Psoas muscle (tissue), 8 donors: ENCODE data around the gene TAC3. TPM values are rescaled to one million over a fixed set of nuclear protein-coding genes. Genes with fewer than 3 reads are reported as not detected.
"Not testable (repeated sequence)": the region's sequence is repeated elsewhere in the genome, so short reads cannot be mapped to it uniquely, and the experiment has no call there.

Source experiments
- ATAC-seq, 4 donors: fragments of 200-7000 bp; cut with Tn5 transposase; one replicate each; pipeline ENCODE4 v1.9.1; 2020; ENCODE audit warnings: moderate library complexity in 3 of 4, mild to moderate bottlenecking in 2 of 4
- DNase-seq, 2 donors: peaks; one replicate each; pipeline ENCODE4 v3.0.0-alpha.2; 2020
- H3K27ac ChIP-seq: fragments of 200-600 bp; one replicate; pipeline ENCODE4 v1.8.0; 2022
- H3K27me3 ChIP-seq, 3 donors: fragments of 200-600 bp in 1 of 3; one replicate each; pipeline versions ENCODE4 v1.6.1 to v1.8.0; 2013 to 2022; ENCODE audit warnings: low read length in 2 of 3, mild to moderate bottlenecking in 2 of 3, moderate library complexity in 1 of 3; ENCODE audit not compliant: insufficient read depth in 3 of 3
- H3K36me3 ChIP-seq, 2 donors: fragments of 200-600 bp in 1 of 2; one replicate each; pipeline versions ENCODE4 v1.6.1 to v1.8.0; 2013 to 2022; ENCODE audit warnings: low read depth in 1 of 2, mild to moderate bottlenecking in 1 of 2, moderate library complexity in 1 of 2; ENCODE audit not compliant: insufficient read depth in 1 of 2
- H3K4me1 ChIP-seq: fragments of 200-600 bp; one replicate; pipeline ENCODE4 v1.8.0; 2022
- H3K4me3 ChIP-seq: fragments of 200-600 bp; one replicate; pipeline ENCODE4 v1.8.0; 2022; ENCODE audit warnings: mild to moderate bottlenecking
- H3K9me3 ChIP-seq: fragments of 200-600 bp; one replicate; pipeline ENCODE4 v1.8.0; 2022
- WGBS, 3 donors: extraction: QIAGEN DNeasy Blood & Tissue Kit; methylation state at CpG; one replicate each; pipeline versions ENCODE4 v1.1.6 to v1.1.7; 2013; 5-methylcytosine and 5-hydroxymethylcytosine counted together
- intact Hi-C, 2 donors: fragments of 100-400 bp; cut with DNase I; formaldehyde crosslinking; loops; one replicate each; pipeline versions ENCODE4 v1.11.0 to v1.14.2; 2022
- polyA plus RNA-seq, 3 donors: library from polyadenylated mRNA; stranded (reverse); fragments of 200-250 nt; gene quantifications; one replicate each; pipeline ENCODE4 v1.2.3, GENCODE V29; 2013
- total RNA-seq, 4 donors: library from RNA; stranded (reverse); fragmentation: NEBNext Ultra II Directional in 2 of 4; extraction: Animal tissue kit (Norgen Biotek cat#: 25700) in 2 of 4; gene quantifications; one replicate each; pipeline versions ENCODE4 v1.2.1 to v1.2.4, GENCODE V29; 2021 to 2023
- donor health status: healthy with polysubstance abuse.
- donor health status: DM: no; HTN: no; CAD: no; lungs with moderate emphysema.
- donor health status: Bipolar disorder and iron deficiency.
- donor health status: healthy.
- donor health status: DM: yes; HTN: yes; CAD: no.
- donor health status: DM: no; HTN: no; CAD: no.
- donor health status: DM: no; HTN: no; CAD: no.
- donor health status: DM: yes; HTN: yes; CAD: no.

The TAC3 gene
- total and polyA plus RNA-seq, 7 donors, result 0.09 TPM; not detected in 6

GRCh38 chr12:56963557-56963956 is 52.8 kb downstream of the TAC3 start:
- H3K27me3 ChIP-seq, DNase-seq, ATAC-seq, H3K27ac ChIP-seq, intact Hi-C loops, H3K4me3 ChIP-seq, H3K4me1 ChIP-seq, H3K9me3 ChIP-seq, H3K36me3 ChIP-seq: not testable (repeated sequence)
- WGBS, 3 donors, result 88 to 96% methylated on average over 5 to 19 of the region's 27 CpGs; no CpG with 5 or more reads in 1 of the 3 donors

- H3K9me3 ChIP-seq, intact Hi-C loops, ATAC-seq, H3K36me3 ChIP-seq, H3K4me1 ChIP-seq, H3K27me3 ChIP-seq, H3K4me3 ChIP-seq, H3K27ac ChIP-seq, DNase-seq: not testable (repeated sequence)
- WGBS, 3 donors, result 64 to 71% (median 66%) methylated on average over 4 of the region's 4 CpGs
Observed at GRCh38 chr12:56962247-56962646, 54.1 kb downstream of the TAC3 start.

Other genes with a start within 250 kb of the TAC3 start
- gene SDR9C7, start 82.1 kb downstream of the TAC3 start, total RNA-seq, result under 1 TPM in 3 of 4 donors, not detected in 1; 0.13 to 0.97 (median 0.69) TPM
- gene SDR9C7, start 82.1 kb downstream of the TAC3 start, polyA plus RNA-seq, result under 1 TPM; 0.07 to 0.23 (median 0.22) TPM
- under 1 TPM; 0.20 to 0.52 (median 0.40) TPM for gene RDH16, start 58.9 kb downstream of the TAC3 start, total RNA-seq
- gene RDH16, start 58.9 kb downstream of the TAC3 start, polyA plus RNA-seq, result under 1 TPM; 0.10 to 0.47 (median 0.10) TPM
- gene ZBTB39, start 10.0 kb downstream of the TAC3 start, total RNA-seq, result 1 to 10 TPM; 3.2 to 5.2 (median 3.6) TPM
- 1 to 10 TPM; 1.2 to 3.1 (median 1.4) TPM for gene ZBTB39, start 10.0 kb downstream of the TAC3 start, polyA plus RNA-seq
- 1 to 10 TPM in 1 of 4 donors, under 1 TPM in 2, not detected in 1; 0.10 to 1.3 (median 0.20) TPM for gene MYO1A, start 33.6 kb upstream of the TAC3 start, total RNA-seq
- gene MYO1A, start 33.6 kb upstream of the TAC3 start, polyA plus RNA-seq, result under 1 TPM; 0.04 to 0.91 (median 0.18) TPM
- 1 to 10 TPM; 1.5 to 3.2 (median 2.1) TPM for gene NEMP1, start 62.3 kb upstream of the TAC3 start, total RNA-seq
- 1 to 10 TPM; 1.3 to 3.0 (median 2.7) TPM for gene NEMP1, start 62.3 kb upstream of the TAC3 start, polyA plus RNA-seq
- 10 to 100 TPM in 2 of 4 donors, 1 to 10 TPM in 2; 7.1 to 28.4 (median 10.8) TPM for gene NAB2, start 72.6 kb upstream of the TAC3 start, total RNA-seq
- 100 to 1,000 TPM in 1 of 3 donors, 1 to 10 TPM in 2; 5.6 to 114 (median 8.2) TPM for gene NAB2, start 72.6 kb upstream of the TAC3 start, polyA plus RNA-seq
- gene STAT6, start 94.8 kb upstream of the TAC3 start, total RNA-seq, result 10 to 100 TPM; 14.1 to 27.7 (median 18.2) TPM
- 10 to 100 TPM; 10.4 to 11.6 (median 11.3) TPM for gene STAT6, start 94.8 kb upstream of the TAC3 start, polyA plus RNA-seq
- 10 to 100 TPM; 33.1 to 50.6 (median 35.1) TPM for gene LRP1, start 112.0 kb upstream of the TAC3 start, total RNA-seq
- 10 to 100 TPM; 10.7 to 14.7 (median 14.5) TPM for gene LRP1, start 112.0 kb upstream of the TAC3 start, polyA plus RNA-seq
- gene LRP1-AS, start 131.1 kb upstream of the TAC3 start, total RNA-seq, result not detected
- gene LRP1-AS, start 131.1 kb upstream of the TAC3 start, polyA plus RNA-seq, result not detected
- gene NXPH4, start 200.3 kb upstream of the TAC3 start, total RNA-seq, result under 1 TPM in 3 of 4 donors, not detected in 1; 0.24 to 0.58 (median 0.42) TPM
- gene NXPH4, start 200.3 kb upstream of the TAC3 start, polyA plus RNA-seq, result under 1 TPM in 2 of 3 donors, not detected in 1; 0.01 to 0.20 TPM
- gene SHMT2, start 213.2 kb upstream of the TAC3 start, total RNA-seq, result 10 to 100 TPM; 39.2 to 59.2 (median 47.3) TPM
- gene SHMT2, start 213.2 kb upstream of the TAC3 start, polyA plus RNA-seq, result 10 to 100 TPM; 36.6 to 66.8 (median 62.7) TPM
- 1,000 to 10,000 TPM in 2 of 4 donors, 100 to 1,000 TPM in 2; 576 to 1,676 (median 997) TPM for gene STAC3, start 234.7 kb upstream of the TAC3 start, total RNA-seq
- 1,000 to 10,000 TPM in 1 of 3 donors, 100 to 1,000 TPM in 1, 10 to 100 TPM in 1; 98.2 to 1,376 (median 738) TPM for gene STAC3, start 234.7 kb upstream of the TAC3 start, polyA plus RNA-seq